ENCODE results near the gene MLLT3. TPM values are rescaled to one million over a fixed set of nuclear protein-coding genes. Genes with fewer than 3 reads are reported as not detected.
"Not testable (repeated sequence)": the region's sequence is repeated elsewhere in the genome, so short reads cannot be mapped to it uniquely, and the experiment has no call there.

Gene MLLT3
- total RNA-seq, 1 donor from 2014 or later = 15.8 TPM

- Histone ChIP-seq H3K27me3 (ENCODE audit: control insufficient read depth, insufficient read depth, low read length) (no peaks in the 10 kb centered on the region), H3K4me3 (ENCODE audit: low read depth, low read length) (no peak overlapping the region), H3K36me3 (ENCODE audit: control insufficient read depth, insufficient read depth, low read length) (no peaks in the 10 kb centered on the region)
- no peak for TF ChIP-seq CTCF (IDR thresholded peaks at IDR 0.05; ENCODE audit: insufficient read depth, low read length, severe bottlenecking)
- no peak for FAIRE-seq
- DNase-seq (ENCODE audit: low read depth) = no peak
Measured at GRCh38 chr9:20659474-20659967, 37.2 kb upstream of the MLLT3 start.

- Histone ChIP-seq H3K36me3 (ENCODE audit: control insufficient read depth, insufficient read depth, low read length) (no peaks in the 10 kb centered on the region), H3K27me3 (ENCODE audit: control insufficient read depth, insufficient read depth, low read length) (no peaks in the 10 kb centered on the region), H3K4me3 (ENCODE audit: low read depth, low read length) (peak overlapping the region; percentile 42)
- FAIRE-seq (no peak), DNase-seq (ENCODE audit: low read depth) (peak; percentile 30)
- no peak for TF ChIP-seq CTCF (IDR thresholded peaks at IDR 0.05; ENCODE audit: insufficient read depth, low read length, severe bottlenecking)
Measured at GRCh38 chr9:20658677-20659473, 36.6 kb upstream of the MLLT3 start.

GRCh38 chr9:20658246-20658667, 36.0 kb upstream of the MLLT3 start:
- H3K27me3 ChIP-seq (ENCODE audit: control insufficient read depth, insufficient read depth, low read length); FAIRE-seq; H3K36me3 ChIP-seq (ENCODE audit: control insufficient read depth, insufficient read depth, low read length); DNase-seq (ENCODE audit: low read depth): not testable (repeated sequence)
- peak overlapping the region; percentile 42 for H3K4me3 ChIP-seq (ENCODE audit: low read depth, low read length)

- no peak for TF ChIP-seq CTCF (IDR thresholded peaks at IDR 0.05; ENCODE audit: insufficient read depth, low read length, severe bottlenecking)
- Histone ChIP-seq H3K36me3 (ENCODE audit: control insufficient read depth, insufficient read depth, low read length) (no peaks in the 10 kb centered on the region), H3K27me3 (ENCODE audit: control insufficient read depth, insufficient read depth, low read length) (no peaks in the 10 kb centered on the region), H3K4me3 (ENCODE audit: low read depth, low read length) (no peak overlapping the region)
- no peak for FAIRE-seq
- no peak for DNase-seq (ENCODE audit: low read depth)
Measured at GRCh38 chr9:20651939-20652338, 29.6 kb upstream of the MLLT3 start.

GRCh38 chr9:20650750-20651299, 28.5 kb upstream of the MLLT3 start:
- no peak for FAIRE-seq
- DNase-seq (ENCODE audit: low read depth) = peak; percentile 10
- Histone ChIP-seq H3K36me3 (ENCODE audit: control insufficient read depth, insufficient read depth, low read length) (no peaks in the 10 kb centered on the region), H3K4me3 (ENCODE audit: low read depth, low read length) (no peak overlapping the region), H3K27me3 (ENCODE audit: control insufficient read depth, insufficient read depth, low read length) (peaks cover 2% of the 10 kb centered on the region)
- no peak for TF ChIP-seq CTCF (IDR thresholded peaks at IDR 0.05; ENCODE audit: insufficient read depth, low read length, severe bottlenecking)

GRCh38 chr9:20650313-20650712, 28.0 kb upstream of the MLLT3 start:
- H3K36me3 ChIP-seq (ENCODE audit: control insufficient read depth, insufficient read depth, low read length) = no peaks in the 10 kb centered on the region
- H3K4me3 ChIP-seq (ENCODE audit: low read depth, low read length) = no peak overlapping the region
- FAIRE-seq (no peak), DNase-seq (ENCODE audit: low read depth) (no peak)
- no peak for TF ChIP-seq CTCF (IDR thresholded peaks at IDR 0.05; ENCODE audit: insufficient read depth, low read length, severe bottlenecking)
- H3K27me3 ChIP-seq (ENCODE audit: control insufficient read depth, insufficient read depth, low read length) = peaks cover 2% of the 10 kb centered on the region

Measured in bronchial epithelial cell (primary cell).